SKM-1 (cell line): Measurements from ENCODE around the gene IGFL3.

Source experiments
- DNase-seq: peaks from one replicate; lab custom pipeline; 2025; ENCODE audit not compliant: unreplicated experiment; lab: John Stamatoyannopoulos, UW

Gene IGFL3

GRCh38 chr19:46077815-46078167 lies 46.7 kb downstream of the IGFL3 start:
- DNase-seq, result no peak

- no peak for DNase-seq
These were observed 47.3 kb downstream of the IGFL3 start for GRCh38 chr19:46076951-46077814.

DNA sequence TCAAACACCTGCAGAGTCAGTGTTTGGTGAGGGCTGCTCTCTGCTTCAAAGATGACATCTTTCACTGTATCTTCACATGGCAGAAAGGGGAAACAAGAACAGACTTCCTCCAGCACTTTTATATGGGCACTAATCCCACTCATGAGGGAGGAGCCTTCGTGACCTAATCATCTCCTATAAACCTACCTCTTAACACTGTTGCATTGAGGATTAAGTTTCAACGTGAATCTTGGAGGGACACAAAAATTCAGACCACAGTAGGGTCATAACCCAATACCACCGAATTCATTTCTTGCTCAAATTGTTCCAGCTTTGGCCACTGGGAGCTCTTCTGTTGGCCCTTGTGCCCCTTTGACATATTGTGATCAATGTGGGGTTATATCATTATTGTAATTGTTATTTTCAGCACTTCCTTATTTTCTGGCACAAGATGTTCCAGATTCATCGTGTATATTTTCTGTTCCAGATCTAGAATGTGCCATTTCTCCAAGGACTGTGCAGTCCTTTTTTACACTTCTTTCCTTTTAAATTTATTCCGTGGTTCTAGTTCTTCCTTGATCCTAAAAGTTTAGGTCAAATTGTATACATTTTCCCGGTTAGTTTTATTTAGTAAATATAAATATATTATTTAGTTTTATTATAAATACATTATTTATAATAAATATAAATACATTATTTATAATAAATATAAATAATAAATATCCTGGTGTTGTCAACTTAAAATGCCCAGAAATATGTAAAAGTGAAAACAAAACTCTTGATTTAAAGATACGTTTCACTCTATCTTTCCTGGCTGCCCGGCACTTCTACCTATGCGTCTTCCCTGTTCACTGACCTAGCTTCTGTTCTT lies 48.2 kb downstream of the IGFL3 start:
- no peak for DNase-seq

DNA sequence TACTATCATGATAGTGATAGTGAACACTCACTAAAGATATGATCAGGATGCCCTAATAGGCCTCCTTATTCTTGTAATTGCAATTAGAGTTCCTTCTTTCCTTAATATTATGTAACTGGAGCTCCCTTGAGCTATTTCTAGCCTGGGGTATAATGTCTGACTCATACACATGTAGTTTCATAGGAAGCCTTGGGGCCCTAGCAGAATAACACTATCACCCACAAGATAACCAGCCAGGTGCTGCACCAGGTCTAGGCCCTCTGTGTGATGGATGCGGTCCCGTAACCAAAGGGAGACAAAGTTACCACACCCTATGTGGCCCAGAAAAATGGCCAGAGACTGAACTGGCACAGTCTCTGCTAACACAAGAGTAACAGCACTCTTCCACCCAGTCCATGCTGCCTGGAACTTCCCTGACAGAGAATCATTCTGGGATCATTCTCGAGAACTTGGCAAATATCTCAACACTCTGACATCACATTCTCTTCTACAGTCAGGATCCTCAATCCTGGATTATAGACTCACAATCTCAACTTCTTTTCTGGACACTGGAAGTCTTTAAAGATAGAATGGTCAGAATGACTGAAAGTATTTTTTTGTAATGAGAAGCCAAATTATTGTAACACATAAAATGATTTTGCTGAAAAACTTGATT lies 51.1 kb downstream of the IGFL3 start:
- DNase-seq, result no peak
